CD4-positive, alpha-beta T cell (primary cell): ENCODE data around the gene MLXIP. TPM values are rescaled to one million over a fixed set of nuclear protein-coding genes. Genes with fewer than 3 reads are reported as not detected.

Experiments
- ATAC-seq: fragments of 200-7000 bp; cut with Tn5 transposase; one replicate; pipeline ENCODE4 v1.10.0; 2022; ENCODE audit warnings: mild to moderate bottlenecking; ENCODE audit not compliant: poor library complexity
- CTCF ChIA-PET: fragments of 350-600 bp; sonication (Branson Sonifier 250); formaldehyde crosslinking; loops from one replicate; lab custom pipeline; 2021; ENCODE audit warnings: antibody characterized with exemption, inconsistent platforms; lab: Charles Lee
- POLR2A ChIA-PET: fragments of 350-600 bp; sonication (Branson Sonifier 250); formaldehyde crosslinking; loops from one replicate; lab custom pipeline; 2021; ENCODE audit warnings: antibody characterized with exemption, inconsistent platforms; lab: Charles Lee
- DNase-seq, 14 experiments: peaks; one replicate each; pipeline ENCODE4 v3.0.0-alpha.2; 2013 to 2020; ENCODE audit warnings: mixed read lengths in 2 of 14
- H3K27ac ChIP-seq, 2 donors: one replicate each; pipeline versions ENCODE4 v1.5.1 to v1.7.0; 2013; ENCODE audit warnings: low read length in 2 of 2, low read depth in 1 of 2, mild to moderate bottlenecking in 1 of 2
- H3K27me3 ChIP-seq, 2 experiments: 1 replicate in 1 of 2; 2 replicates in 1 of 2; pipeline versions ENCODE4 v1.6.1 to v1.7.0; 2013; ENCODE audit warnings: low read length in 2 of 2, control low read depth in 1 of 2, mild to moderate bottlenecking in 1 of 2, moderate library complexity in 1 of 2; ENCODE audit not compliant: insufficient read depth in 2 of 2, control insufficient read depth in 1 of 2
- H3K36me3 ChIP-seq: one replicate; pipeline ENCODE4 v1.6.1; 2013; ENCODE audit warnings: low read length, control low read depth; ENCODE audit not compliant: insufficient read depth
- H3K4me1 ChIP-seq: one replicate; pipeline ENCODE4 v1.6.1; 2013; ENCODE audit warnings: low read length, control low read depth; ENCODE audit not compliant: insufficient read depth
- H3K4me3 ChIP-seq: one replicate; pipeline ENCODE4 v1.5.1; 2013; ENCODE audit warnings: mild to moderate bottlenecking, low read length, moderate library complexity
- H3K9me3 ChIP-seq, 2 experiments: 1 replicate in 1 of 2; 2 replicates in 1 of 2; pipeline versions ENCODE4 v1.6.1 to v1.7.0; 2013; ENCODE audit warnings: low read length in 2 of 2, mild to moderate bottlenecking in 2 of 2, control low read depth in 1 of 2, moderate library complexity in 1 of 2; ENCODE audit not compliant: control insufficient read depth in 1 of 2, insufficient read depth in 1 of 2
- H3K27ac Mint-ChIP-seq: one replicate; pipeline ENCODE4 v1.8.0; 2020; ENCODE audit warnings: mixed read lengths
- H3K27me3 Mint-ChIP-seq: one replicate; pipeline ENCODE4 v1.8.0; 2021; ENCODE audit warnings: mixed read lengths
- H3K36me3 Mint-ChIP-seq: one replicate; pipeline ENCODE4 v1.8.0; 2021; ENCODE audit warnings: low read depth, mixed read lengths
- H3K4me1 Mint-ChIP-seq: one replicate; pipeline ENCODE4 v1.8.0; 2021; ENCODE audit warnings: low read depth, mixed read lengths
- H3K4me3 Mint-ChIP-seq: one replicate; pipeline ENCODE4 v1.8.0; 2020; ENCODE audit warnings: mild to moderate bottlenecking, mixed read lengths
- H3K9me3 Mint-ChIP-seq: one replicate; pipeline ENCODE4 v1.8.0; 2020; ENCODE audit warnings: mixed read lengths
- intact Hi-C, 2 experiments: fragments of 100-400 bp; cut with DNase I in 1 of 2; cut with micrococcal nuclease in 1 of 2; formaldehyde crosslinking; loops; one replicate each; pipeline versions ENCODE4 v1.15.1 to v1.9.0; 2023 to 2025; cut with DNase I, micrococcal nuclease
- total RNA-seq, 174 experiments: library from RNA in 2 of 174; stranded (reverse) in 2 of 174; gene quantifications; one replicate each; pipeline ENCODE4 v1.2.3 and lab custom pipeline; 2021 to 2026
- TF ChIP-seq, protein P1 (sequence below): fragments of 200-600 bp; IDR thresholded peaks from one replicate; pipeline ENCODE4 v1.8.0; 2022; ENCODE audit warnings: antibody characterized with exemption, mild to moderate bottlenecking

MLXIP gene
- total RNA-seq, 2 experiments from 2014 or later, result 98.0 to 99.3 TPM

DNA sequence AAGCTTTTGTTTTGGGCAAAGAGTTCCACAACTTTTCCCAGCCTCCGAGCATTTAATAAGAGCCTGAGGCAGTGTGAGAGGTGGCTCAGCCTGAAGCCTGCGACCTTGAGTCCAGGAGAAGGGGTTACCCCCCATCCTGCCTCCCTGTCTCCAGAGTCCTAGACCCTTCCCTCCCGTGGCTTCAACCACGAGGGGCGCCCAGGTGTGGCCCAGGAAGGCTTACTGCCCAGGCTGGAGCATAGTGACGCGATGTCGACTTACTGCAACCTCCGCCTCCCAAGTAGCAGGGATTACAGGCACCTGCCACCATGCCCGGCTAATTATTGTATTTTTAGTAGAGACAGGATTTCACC is 105.0 kb downstream of the MLXIP start:
- Histone ChIP-seq H3K4me3 (peak overlapping the region; percentile 45), H3K36me3 (no peaks in the 10 kb centered on the region), H3K4me1 (peaks cover 14% of the 10 kb centered on the region), H3K27me3 (no peaks in the 10 kb centered on the region), H3K27ac (no peak overlapping the region), H3K9me3 (no peaks in the 10 kb centered on the region)
- DNase-seq (no peak), ATAC-seq (no peak)
- CTCF ChIA-PET, result no interaction called here
- H3K4me1 Mint-ChIP-seq, result peaks cover 3% of the 10 kb centered on the region
- intact Hi-C loops, result no loop called here
- peaks cover 3% of the 10 kb centered on the region for H3K27me3 Mint-ChIP-seq
- no peaks in the 10 kb centered on the region for H3K9me3 Mint-ChIP-seq
- POLR2A ChIA-PET, result no interaction called here
- no peak overlapping the region for H3K27ac Mint-ChIP-seq
- TF ChIP-seq, protein P1, sequence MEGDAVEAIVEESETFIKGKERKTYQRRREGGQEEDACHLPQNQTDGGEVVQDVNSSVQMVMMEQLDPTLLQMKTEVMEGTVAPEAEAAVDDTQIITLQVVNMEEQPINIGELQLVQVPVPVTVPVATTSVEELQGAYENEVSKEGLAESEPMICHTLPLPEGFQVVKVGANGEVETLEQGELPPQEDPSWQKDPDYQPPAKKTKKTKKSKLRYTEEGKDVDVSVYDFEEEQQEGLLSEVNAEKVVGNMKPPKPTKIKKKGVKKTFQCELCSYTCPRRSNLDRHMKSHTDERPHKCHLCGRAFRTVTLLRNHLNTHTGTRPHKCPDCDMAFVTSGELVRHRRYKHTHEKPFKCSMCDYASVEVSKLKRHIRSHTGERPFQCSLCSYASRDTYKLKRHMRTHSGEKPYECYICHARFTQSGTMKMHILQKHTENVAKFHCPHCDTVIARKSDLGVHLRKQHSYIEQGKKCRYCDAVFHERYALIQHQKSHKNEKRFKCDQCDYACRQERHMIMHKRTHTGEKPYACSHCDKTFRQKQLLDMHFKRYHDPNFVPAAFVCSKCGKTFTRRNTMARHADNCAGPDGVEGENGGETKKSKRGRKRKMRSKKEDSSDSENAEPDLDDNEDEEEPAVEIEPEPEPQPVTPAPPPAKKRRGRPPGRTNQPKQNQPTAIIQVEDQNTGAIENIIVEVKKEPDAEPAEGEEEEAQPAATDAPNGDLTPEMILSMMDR, result no peak
- no peak overlapping the region for H3K4me3 Mint-ChIP-seq
- H3K36me3 Mint-ChIP-seq, result no peaks in the 10 kb centered on the region

DNA sequence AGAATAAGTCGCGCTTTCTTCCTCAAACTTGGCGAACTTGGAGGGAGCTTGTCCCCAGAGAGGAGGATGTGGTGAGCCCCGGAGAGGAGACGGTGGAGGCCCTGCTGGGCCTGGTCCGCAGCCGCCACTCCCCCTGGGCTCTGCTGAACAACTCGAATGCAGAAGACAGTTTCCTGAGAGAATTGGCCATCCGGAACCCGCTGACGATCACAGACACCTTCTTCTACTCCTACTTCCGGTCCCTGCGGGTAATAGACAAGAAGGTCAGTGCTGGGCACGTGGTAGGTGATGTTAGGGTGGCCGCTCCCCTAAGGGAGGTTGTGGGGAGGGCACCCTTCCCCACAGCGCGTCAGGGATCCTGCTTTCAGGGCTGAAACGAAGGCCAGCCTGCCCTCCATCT is 106.0 kb downstream of the MLXIP start:
- H3K4me1 ChIP-seq, result peaks cover 14% of the 10 kb centered on the region
- TF ChIP-seq, protein P1, result no peak
- Mint-ChIP-seq H3K36me3 (no peaks in the 10 kb centered on the region), H3K4me1 (peaks cover 3% of the 10 kb centered on the region), H3K4me3 (peak overlapping the region; percentile 25), H3K9me3 (no peaks in the 10 kb centered on the region), H3K27me3 (peaks cover 3% of the 10 kb centered on the region), H3K27ac (no peak overlapping the region)
- no peak overlapping the region for H3K27ac ChIP-seq
- no peaks in the 10 kb centered on the region for H3K9me3 ChIP-seq
- DNase-seq, result no peak
- no peak overlapping the region for H3K4me3 ChIP-seq
- intact Hi-C loops, result no loop called here
- H3K36me3 ChIP-seq, result no peaks in the 10 kb centered on the region
- no peak for ATAC-seq
- H3K27me3 ChIP-seq, result no peaks in the 10 kb centered on the region
- ChIA-PET CTCF (no interaction called here), POLR2A (no interaction called here)

DNA sequence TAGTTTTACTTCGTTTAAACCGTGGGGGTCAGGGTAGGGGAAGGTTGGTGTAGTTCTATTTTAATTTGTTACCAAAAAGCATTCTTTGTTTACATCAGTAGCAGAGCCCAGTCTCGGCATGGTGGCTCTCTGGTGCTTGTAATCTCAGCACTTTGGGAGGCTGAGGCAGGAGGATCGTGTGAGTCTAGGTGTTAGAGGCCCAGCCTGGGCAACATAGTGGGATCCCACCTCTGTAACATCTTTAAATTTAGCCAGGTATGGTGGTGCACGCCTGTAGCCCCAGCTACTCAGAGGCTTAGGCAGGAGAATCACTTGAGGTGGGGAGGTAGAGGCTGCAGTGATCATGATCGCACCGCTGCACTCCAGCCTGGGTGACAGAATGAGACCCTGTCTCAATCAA is 106.5 kb downstream of the MLXIP start:
- Mint-ChIP-seq H3K4me3 (no peak overlapping the region), H3K27ac (no peak overlapping the region), H3K4me1 (peaks cover 3% of the 10 kb centered on the region), H3K27me3 (peaks cover 3% of the 10 kb centered on the region), H3K36me3 (no peaks in the 10 kb centered on the region), H3K9me3 (no peaks in the 10 kb centered on the region)
- Histone ChIP-seq H3K36me3 (no peaks in the 10 kb centered on the region), H3K9me3 (no peaks in the 10 kb centered on the region), H3K4me1 (peaks cover 14% of the 10 kb centered on the region), H3K4me3 (no peak overlapping the region), H3K27ac (no peak overlapping the region), H3K27me3 (no peaks in the 10 kb centered on the region)
- TF ChIP-seq, protein P1, result no peak
- ChIA-PET POLR2A (no interaction called here), CTCF (no interaction called here)
- DNase-seq, result no peak
- no peak for ATAC-seq
- intact Hi-C loops, result loop anchor here in 1 of 2 experiments (5.0 kb wide), 1 partner anchor 48 kb away; no protein-coding TSS in a partner anchor
